C4-2B (cell line): ENCODE data around the gene DIS3.
"Not testable (repeated sequence)": the region's sequence is repeated elsewhere in the genome, so short reads cannot be mapped to it uniquely, and the experiment has no call there.

ENCODE experiments used
- H3K27ac ChIP-seq: fragments of 450-650 bp; 2 replicates; pipeline ENCODE4 v1.5.1; 2017
- CTCF ChIP-seq: fragments of 450-650 bp; conservative IDR thresholded peaks from 2 replicates; pipeline ENCODE4 v1.5.1; 2017; ENCODE audit warnings: mild to moderate bottlenecking
- ZFX ChIP-seq: fragments of 450-650 bp; IDR thresholded peaks from 2 replicates; pipeline ENCODE4 v1.6.1; 2017

The DIS3 gene

GRCh38 chr13:72737033-72737432 is 44.7 kb downstream of the DIS3 start:
- no peak overlapping the region for H3K27ac ChIP-seq
- TF ChIP-seq ZFX (no peak), CTCF (no peak)

- H3K27ac ChIP-seq, result peak overlapping the region; percentile 77
These were observed 53.5 kb downstream of the DIS3 start for GRCh38 chr13:72728290-72728605.

GRCh38 chr13:72727417-72728289 is 54.0 kb downstream of the DIS3 start, which contains the start of the genes BORA and MZT1:
Gene BORA (plus strand): TSS chr13:72727923. CDS start chr13:72728941, 1,018 bp downstream.
Gene MZT1 (minus strand): TSS chr13:72727629. CDS start chr13:72727602, 27 bp downstream.
- TF ChIP-seq ZFX (no peak), CTCF (no peak)
- peak within 1 kb of the TSS; percentile 77 for H3K27ac ChIP-seq

More at GRCh38 chr13:72728290-72728605, 53.5 kb downstream of the DIS3 start:
- TF ChIP-seq ZFX (no peak), CTCF (no peak)

- H3K27ac ChIP-seq, result peak overlapping the region; percentile 77
- TF ChIP-seq CTCF, result no peak
- no peak for TF ChIP-seq ZFX
These were observed 54.8 kb downstream of the DIS3 start for GRCh38 chr13:72726726-72727416.

GRCh38 chr13:72726185-72726584 is 55.5 kb downstream of the DIS3 start:
- not testable (repeated sequence) for H3K27ac ChIP-seq

- no peak for TF ChIP-seq CTCF
- TF ChIP-seq ZFX, result no peak
- no peak overlapping the region for H3K27ac ChIP-seq
These were observed 64.9 kb downstream of the DIS3 start for GRCh38 chr13:72716776-72717175.
